Measurements from ENCODE around the gene AUTS2.

Gene AUTS2

DNA sequence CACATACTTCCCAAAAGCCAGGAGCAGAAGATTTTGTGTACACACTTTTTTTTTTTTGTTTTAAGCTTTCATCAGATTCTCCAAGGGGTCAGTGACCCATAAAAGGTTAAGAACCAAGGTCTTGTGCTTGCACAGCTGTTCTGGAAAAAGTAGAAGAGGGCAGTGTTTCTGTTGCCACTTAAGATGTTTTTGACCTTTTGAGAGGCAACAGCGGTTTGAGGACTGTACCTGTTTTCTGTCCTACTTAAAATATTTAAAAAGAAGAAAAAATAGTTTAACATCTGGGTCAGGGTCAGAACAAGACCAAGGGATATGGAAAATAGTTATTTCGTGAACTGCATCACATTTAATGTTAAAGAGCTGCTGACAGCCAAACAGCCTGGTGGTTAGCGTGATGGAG is 32.9 kb downstream of the AUTS2 start:
- no peak overlapping the region for H3K27ac ChIP-seq (ENCODE audit: low read depth, low read length)

GRCh38 chr7:69632280-69632679 is 34.0 kb downstream of the AUTS2 start:
- no peaks in the 10 kb centered on the region for H3K27me3 ChIP-seq (ENCODE audit: low read length)
- no peak for TF ChIP-seq EZH2phosphoT487 (conservative IDR thresholded peaks at IDR 0.05; ENCODE audit: low read length)
- TF ChIP-seq, protein P1, sequence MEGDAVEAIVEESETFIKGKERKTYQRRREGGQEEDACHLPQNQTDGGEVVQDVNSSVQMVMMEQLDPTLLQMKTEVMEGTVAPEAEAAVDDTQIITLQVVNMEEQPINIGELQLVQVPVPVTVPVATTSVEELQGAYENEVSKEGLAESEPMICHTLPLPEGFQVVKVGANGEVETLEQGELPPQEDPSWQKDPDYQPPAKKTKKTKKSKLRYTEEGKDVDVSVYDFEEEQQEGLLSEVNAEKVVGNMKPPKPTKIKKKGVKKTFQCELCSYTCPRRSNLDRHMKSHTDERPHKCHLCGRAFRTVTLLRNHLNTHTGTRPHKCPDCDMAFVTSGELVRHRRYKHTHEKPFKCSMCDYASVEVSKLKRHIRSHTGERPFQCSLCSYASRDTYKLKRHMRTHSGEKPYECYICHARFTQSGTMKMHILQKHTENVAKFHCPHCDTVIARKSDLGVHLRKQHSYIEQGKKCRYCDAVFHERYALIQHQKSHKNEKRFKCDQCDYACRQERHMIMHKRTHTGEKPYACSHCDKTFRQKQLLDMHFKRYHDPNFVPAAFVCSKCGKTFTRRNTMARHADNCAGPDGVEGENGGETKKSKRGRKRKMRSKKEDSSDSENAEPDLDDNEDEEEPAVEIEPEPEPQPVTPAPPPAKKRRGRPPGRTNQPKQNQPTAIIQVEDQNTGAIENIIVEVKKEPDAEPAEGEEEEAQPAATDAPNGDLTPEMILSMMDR (IDR thresholded peaks at IDR 0.05; ENCODE audit: insufficient read depth, low read length, poor library complexity, severe bottlenecking), result no peak
- peaks cover 74% of the 10 kb centered on the region for H3K79me2 ChIP-seq (ENCODE audit: insufficient read depth, low read length)
- H3K27ac ChIP-seq (ENCODE audit: low read depth, low read length), result no peak overlapping the region
- no peak overlapping the region for H3K4me3 ChIP-seq (ENCODE audit: insufficient read depth, low read length, poor library complexity, severe bottlenecking)
- no peaks in the 10 kb centered on the region for H3K9me2 ChIP-seq (replicated peaks; ENCODE audit: insufficient read depth, low read length)
- H3K9ac ChIP-seq (ENCODE audit: low read length), result no peak overlapping the region
- H3F3A ChIP-seq (ENCODE audit: insufficient read depth), result no peaks in the 10 kb centered on the region; the same call in 1 of the 2 replicates
- no peaks in the 10 kb centered on the region for H3K9me3 ChIP-seq (ENCODE audit: insufficient read depth, low read length)
- no peaks in the 10 kb centered on the region for H3K36me3 ChIP-seq (ENCODE audit: low read length)
- H2AFZ ChIP-seq (ENCODE audit: low read depth, low read length, severe bottlenecking), result no peak overlapping the region
- H4K20me1 ChIP-seq (ENCODE audit: low read depth, low read length), result peaks cover 40% of the 10 kb centered on the region
- H3K4me2 ChIP-seq (ENCODE audit: low read depth, low read length, poor library complexity, severe bottlenecking), result no peak overlapping the region

More for the DNA sequence above, 32.9 kb downstream of the AUTS2 start:
- H3K4me3 ChIP-seq (ENCODE audit: insufficient read depth, low read length, poor library complexity, severe bottlenecking), result no peak overlapping the region
- no peak overlapping the region for H3K4me2 ChIP-seq (ENCODE audit: low read depth, low read length, poor library complexity, severe bottlenecking)
- no peaks in the 10 kb centered on the region for H3K27me3 ChIP-seq (ENCODE audit: low read length)
- no peaks in the 10 kb centered on the region; the same call in 1 of the 2 replicates for H3F3A ChIP-seq (ENCODE audit: insufficient read depth)
- no peak overlapping the region for H2AFZ ChIP-seq (ENCODE audit: low read depth, low read length, severe bottlenecking)
- H3K79me2 ChIP-seq (ENCODE audit: insufficient read depth, low read length), result peaks cover 85% of the 10 kb centered on the region
- TF ChIP-seq, protein P1 (IDR thresholded peaks at IDR 0.05; ENCODE audit: insufficient read depth, low read length, poor library complexity, severe bottlenecking), result no peak
- TF ChIP-seq EZH2phosphoT487 (conservative IDR thresholded peaks at IDR 0.05; ENCODE audit: low read length), result no peak
- H3K9me3 ChIP-seq (ENCODE audit: insufficient read depth, low read length), result no peaks in the 10 kb centered on the region
- no peak overlapping the region for H3K9ac ChIP-seq (ENCODE audit: low read length)
- H3K36me3 ChIP-seq (ENCODE audit: low read length), result no peaks in the 10 kb centered on the region
- H4K20me1 ChIP-seq (ENCODE audit: low read depth, low read length), result peaks cover 46% of the 10 kb centered on the region
- H3K9me2 ChIP-seq (replicated peaks; ENCODE audit: insufficient read depth, low read length), result no peaks in the 10 kb centered on the region

DNA sequence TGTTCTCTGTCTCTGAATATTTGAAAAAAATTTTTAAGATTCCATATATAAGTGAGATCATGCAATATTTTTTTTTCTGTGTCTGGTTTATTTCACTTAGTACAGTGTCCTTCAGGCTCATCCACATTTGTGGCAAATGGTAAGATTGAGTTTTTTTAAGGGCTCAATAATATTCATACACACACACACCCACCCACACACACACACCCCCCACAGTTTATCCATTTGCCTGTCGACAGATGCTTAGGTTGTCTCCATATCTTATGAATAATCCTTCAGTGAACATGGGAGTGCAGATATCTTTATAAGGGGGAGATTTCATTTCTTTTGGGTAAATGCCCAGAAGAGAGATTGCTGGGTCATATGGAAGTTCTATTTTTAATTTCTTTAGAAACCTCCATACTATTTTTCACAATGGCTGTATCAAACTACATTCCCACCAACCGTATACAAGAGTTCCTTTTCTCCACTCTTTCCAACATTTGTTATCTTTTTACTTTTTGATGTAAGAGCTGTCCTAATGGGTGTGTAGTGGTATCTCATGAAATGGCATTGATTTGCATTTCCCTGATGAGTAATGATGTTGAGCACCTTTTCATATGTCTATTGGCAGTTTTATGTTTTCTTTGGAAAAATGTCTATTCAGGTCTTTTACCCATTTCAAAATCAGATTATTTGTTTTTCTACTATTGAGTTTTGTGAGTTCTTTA is 35.0 kb downstream of the AUTS2 start:
- Histone ChIP-seq H3K4me3 (ENCODE audit: insufficient read depth, low read length, poor library complexity, severe bottlenecking) (no peak overlapping the region), H2AFZ (ENCODE audit: low read depth, low read length, severe bottlenecking) (no peak overlapping the region), H3K27ac (ENCODE audit: low read depth, low read length) (no peak overlapping the region), H3K9me2 (replicated peaks; ENCODE audit: insufficient read depth, low read length) (no peaks in the 10 kb centered on the region), H3K27me3 (ENCODE audit: low read length) (no peaks in the 10 kb centered on the region), H3F3A (ENCODE audit: insufficient read depth) (no peaks in the 10 kb centered on the region; the same call in 1 of the 2 replicates), H3K9ac (ENCODE audit: low read length) (no peak overlapping the region), H3K79me2 (ENCODE audit: insufficient read depth, low read length) (peaks cover 70% of the 10 kb centered on the region), H3K36me3 (ENCODE audit: low read length) (no peaks in the 10 kb centered on the region), H4K20me1 (ENCODE audit: low read depth, low read length) (peaks cover 36% of the 10 kb centered on the region), H3K9me3 (ENCODE audit: insufficient read depth, low read length) (no peaks in the 10 kb centered on the region), H3K4me2 (ENCODE audit: low read depth, low read length, poor library complexity, severe bottlenecking) (no peak overlapping the region)
- no peak for TF ChIP-seq EZH2phosphoT487 (conservative IDR thresholded peaks at IDR 0.05; ENCODE audit: low read length)
- TF ChIP-seq, protein P1 (IDR thresholded peaks at IDR 0.05; ENCODE audit: insufficient read depth, low read length, poor library complexity, severe bottlenecking), result no peak

Data from SU-DHL-6 (cell line).